ENCODE measurements around the gene ZNF444. TPM values are rescaled to one million over a fixed set of nuclear protein-coding genes. Genes with fewer than 3 reads are reported as not detected.

The ZNF444 gene
- total and polyA plus RNA-seq, 2 donors (not counting 1 experiment from before 2014, with no cell fraction given): 24.1 to 37.7 TPM

GRCh38 chr19:56144376-56144775 lies 3.3 kb downstream of the ZNF444 start:
- peaks cover 57% of the 10 kb centered on the region for H3K79me2 ChIP-seq (ENCODE audit: control insufficient read depth, insufficient read depth, low read length)
- Mint-ChIP-seq H3K9me3 (ENCODE audit: insufficient read depth) (no peaks in the 10 kb centered on the region), H3K4me1 (peaks cover 28% of the 10 kb centered on the region), H3K4me3 (no peak overlapping the region), H3K27ac (no peak overlapping the region), H3K27me3 (no peaks in the 10 kb centered on the region)
- intact Hi-C loops (cut with micrococcal nuclease): loop anchor here (10.0 kb wide), 1 partner anchor 520 kb away; the partner anchor contains the start of gene ZNF784
- no peak overlapping the region for H3K27ac ChIP-seq (ENCODE audit: low read length in 2 of 2)
- H3K9ac ChIP-seq (ENCODE audit: low read length): no peak overlapping the region
- ChIA-PET CTCF (no interaction called here), POLR2A (no interaction called here)
- TF ChIP-seq, protein P1, sequence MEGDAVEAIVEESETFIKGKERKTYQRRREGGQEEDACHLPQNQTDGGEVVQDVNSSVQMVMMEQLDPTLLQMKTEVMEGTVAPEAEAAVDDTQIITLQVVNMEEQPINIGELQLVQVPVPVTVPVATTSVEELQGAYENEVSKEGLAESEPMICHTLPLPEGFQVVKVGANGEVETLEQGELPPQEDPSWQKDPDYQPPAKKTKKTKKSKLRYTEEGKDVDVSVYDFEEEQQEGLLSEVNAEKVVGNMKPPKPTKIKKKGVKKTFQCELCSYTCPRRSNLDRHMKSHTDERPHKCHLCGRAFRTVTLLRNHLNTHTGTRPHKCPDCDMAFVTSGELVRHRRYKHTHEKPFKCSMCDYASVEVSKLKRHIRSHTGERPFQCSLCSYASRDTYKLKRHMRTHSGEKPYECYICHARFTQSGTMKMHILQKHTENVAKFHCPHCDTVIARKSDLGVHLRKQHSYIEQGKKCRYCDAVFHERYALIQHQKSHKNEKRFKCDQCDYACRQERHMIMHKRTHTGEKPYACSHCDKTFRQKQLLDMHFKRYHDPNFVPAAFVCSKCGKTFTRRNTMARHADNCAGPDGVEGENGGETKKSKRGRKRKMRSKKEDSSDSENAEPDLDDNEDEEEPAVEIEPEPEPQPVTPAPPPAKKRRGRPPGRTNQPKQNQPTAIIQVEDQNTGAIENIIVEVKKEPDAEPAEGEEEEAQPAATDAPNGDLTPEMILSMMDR (IDR thresholded peaks at IDR 0.05): no peak
- no peak for TF ChIP-seq EZH2 (IDR thresholded peaks at IDR 0.05; ENCODE audit: borderline replicate concordance, insufficient read depth, low read depth, low read length, poor library complexity, severe bottlenecking)
- H3K4me3 ChIP-seq (ENCODE audit: control extremely low read depth in 1 of 5, extremely low read depth in 1 of 5, insufficient read depth in 1 of 5, low read depth in 2 of 5, low read length in 4 of 5): no peak overlapping the region
- no peaks in the 10 kb centered on the region for H3K9me3 ChIP-seq (ENCODE audit: control extremely low read depth in 1 of 3, control insufficient read depth in 2 of 3, insufficient read depth in 1 of 3, low read length in 2 of 3)
- H3K27me3 ChIP-seq (replicated peaks in 1 of 4; ENCODE audit: control extremely low read depth in 1 of 4, control insufficient read depth in 3 of 4, insufficient read depth in 4 of 4, low read length in 3 of 4): no peaks in the 10 kb centered on the region
- WGBS (ENCODE audit: insufficient coverage): 0% methylated on average over 1 of the region's 6 CpGs
- peaks cover 13 to 17% of the 10 kb centered on the region in 2 donors for H3K4me1 ChIP-seq (ENCODE audit: control insufficient read depth in 2 of 2, insufficient read depth in 2 of 2, low read length in 2 of 2)
- H4K20me1 ChIP-seq (ENCODE audit: control insufficient read depth, insufficient read depth, low read length, poor library complexity, severe bottlenecking): no peaks in the 10 kb centered on the region
- no peak for DNase-seq
- no peak overlapping the region for H3K4me2 ChIP-seq (replicated peaks; ENCODE audit: low read depth, low read length, poor library complexity, severe bottlenecking)
- H3K36me3 ChIP-seq (replicated peaks in 1 of 2; ENCODE audit: control extremely low read depth in 1 of 2, control insufficient read depth in 1 of 2, extremely low read depth in 1 of 2, insufficient read depth in 2 of 2, low read length in 1 of 2): peaks cover 0 to 15% of the 10 kb centered on the region in 2 experiments
- no peak for ATAC-seq (ENCODE audit: low read depth)
- H2AFZ ChIP-seq (ENCODE audit: insufficient read depth, low read depth, low read length, poor library complexity, severe bottlenecking): no peak overlapping the region

DNA sequence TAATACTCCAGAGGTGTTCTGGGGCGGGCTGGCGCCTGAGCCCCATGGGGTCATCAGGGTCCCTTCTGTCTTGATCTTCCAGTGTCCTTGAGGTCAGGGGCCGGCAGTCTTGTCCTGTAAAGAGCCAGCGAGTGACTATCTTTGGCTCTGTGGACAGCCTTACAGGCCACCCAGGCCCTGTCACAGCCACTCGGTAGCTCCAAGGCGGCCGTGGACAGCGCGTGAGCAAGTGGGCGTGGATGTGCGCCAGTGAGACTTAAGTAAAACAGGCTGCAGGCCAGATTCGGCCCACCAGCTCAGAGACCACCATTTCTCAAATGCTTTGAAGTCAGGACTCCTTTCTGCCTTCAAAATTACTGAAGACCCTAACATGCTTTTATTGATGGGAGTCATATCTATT lies 3.7 kb downstream of the ZNF444 start:
- no peak for TF ChIP-seq EZH2 (IDR thresholded peaks at IDR 0.05; ENCODE audit: borderline replicate concordance, insufficient read depth, low read depth, low read length, poor library complexity, severe bottlenecking)
- TF ChIP-seq, protein P1 (IDR thresholded peaks at IDR 0.05): no peak
- CTCF ChIA-PET: no interaction called here
- peaks cover 25% of the 10 kb centered on the region for H3K4me1 Mint-ChIP-seq
- Histone ChIP-seq H3K9ac (ENCODE audit: low read length) (no peak overlapping the region), H3K9me3 (ENCODE audit: control extremely low read depth in 1 of 3, control insufficient read depth in 2 of 3, insufficient read depth in 1 of 3, low read length in 2 of 3) (no peaks in the 10 kb centered on the region), H3K79me2 (ENCODE audit: control insufficient read depth, insufficient read depth, low read length) (peaks cover 61% of the 10 kb centered on the region), H3K27me3 (replicated peaks in 1 of 4; ENCODE audit: control extremely low read depth in 1 of 4, control insufficient read depth in 3 of 4, insufficient read depth in 4 of 4, low read length in 3 of 4) (no peaks in the 10 kb centered on the region), H2AFZ (ENCODE audit: insufficient read depth, low read depth, low read length, poor library complexity, severe bottlenecking) (no peak overlapping the region), H4K20me1 (ENCODE audit: control insufficient read depth, insufficient read depth, low read length, poor library complexity, severe bottlenecking) (peaks cover 3% of the 10 kb centered on the region), H3K4me2 (replicated peaks; ENCODE audit: low read depth, low read length, poor library complexity, severe bottlenecking) (no peak overlapping the region), H3K4me3 (ENCODE audit: control extremely low read depth in 1 of 5, extremely low read depth in 1 of 5, insufficient read depth in 1 of 5, low read depth in 2 of 5, low read length in 4 of 5) (no peak overlapping the region), H3K4me1 (ENCODE audit: control insufficient read depth in 2 of 2, insufficient read depth in 2 of 2, low read length in 2 of 2) (peaks cover 12 to 14% of the 10 kb centered on the region in 2 donors), H3K27ac (ENCODE audit: low read length in 2 of 2) (no peak overlapping the region), H3K36me3 (replicated peaks in 1 of 2; ENCODE audit: control extremely low read depth in 1 of 2, control insufficient read depth in 1 of 2, extremely low read depth in 1 of 2, insufficient read depth in 2 of 2, low read length in 1 of 2) (peaks cover 0 to 18% of the 10 kb centered on the region in 2 experiments)
- WGBS (ENCODE audit: insufficient coverage): 94% methylated on average over 11 of the region's 12 CpGs
- POLR2A ChIA-PET: no interaction called here
- no peak overlapping the region for H3K27ac Mint-ChIP-seq
- DNase-seq: no peak
- intact Hi-C loops (cut with micrococcal nuclease): loop anchor here (10.0 kb wide), 1 partner anchor 520 kb away; the partner anchor contains the start of gene ZNF784
- no peaks in the 10 kb centered on the region for H3K27me3 Mint-ChIP-seq
- no peak for ATAC-seq (ENCODE audit: low read depth)
- no peak overlapping the region for H3K4me3 Mint-ChIP-seq
- no peaks in the 10 kb centered on the region for H3K9me3 Mint-ChIP-seq (ENCODE audit: insufficient read depth)
